Fibroblast of villous mesenchyme (primary cell): Measurements from ENCODE around the gene PIK3C2G. TPM values are rescaled to one million over a fixed set of nuclear protein-coding genes. Genes with fewer than 3 reads are reported as not detected.

Experiments
- DNase-seq: peaks from one replicate; pipeline ENCODE4 v3.0.0-alpha.2; 2010; ENCODE audit warnings: low read depth
- H3K4me3 ChIP-seq: 2 replicates; pipeline ENCODE4 v1.5.1; 2011; ENCODE audit warnings: low read depth, mild to moderate bottlenecking, low read length
- CTCF ChIP-seq: IDR thresholded peaks from 2 replicates; pipeline ENCODE4 v1.5.1; 2012; ENCODE audit warnings: low read depth, mild to moderate bottlenecking, low read length; ENCODE audit not compliant: insufficient read depth
- total RNA-seq: library from RNA; depleted of rRNA; stranded (reverse); fragments of >200 nt; gene quantifications from 2 replicates; pipeline ENCODE4 v1.2.3, GENCODE V29; 2012

Gene PIK3C2G
- total RNA-seq, 1 donor: not detected

- DNase-seq: no peak
- no peak for TF ChIP-seq CTCF
- no peak overlapping the region for H3K4me3 ChIP-seq
Observed at GRCh38 chr12:18332173-18332572, 70.9 kb downstream of the PIK3C2G start.

- no peak for DNase-seq
- H3K4me3 ChIP-seq: no peak overlapping the region
- no peak for TF ChIP-seq CTCF
Observed at GRCh38 chr12:18339633-18340032, 78.3 kb downstream of the PIK3C2G start.

GRCh38 chr12:18340186-18340585 is 78.9 kb downstream of the PIK3C2G start:
- peak; percentile 59 for DNase-seq

GRCh38 chr12:18340786-18341185 is 79.5 kb downstream of the PIK3C2G start:
- DNase-seq: peak; percentile 47
- no peak for TF ChIP-seq CTCF
- no peak overlapping the region for H3K4me3 ChIP-seq

More at GRCh38 chr12:18340186-18340585, 78.9 kb downstream of the PIK3C2G start:
- TF ChIP-seq CTCF: no peak
- H3K4me3 ChIP-seq: no peak overlapping the region

- DNase-seq: no peak
- no peak for TF ChIP-seq CTCF
- no peak overlapping the region for H3K4me3 ChIP-seq
Observed at GRCh38 chr12:18343708-18344107, 82.4 kb downstream of the PIK3C2G start.

- H3K4me3 ChIP-seq: no peak overlapping the region
- peak; percentile 5 for DNase-seq
- peak; percentile 3 for TF ChIP-seq CTCF
Observed at GRCh38 chr12:18345021-18345735, 83.9 kb downstream of the PIK3C2G start.

- no peak overlapping the region for H3K4me3 ChIP-seq
- DNase-seq: no peak
- TF ChIP-seq CTCF: no peak
Observed at GRCh38 chr12:18352312-18352711, 91.0 kb downstream of the PIK3C2G start.
